HG02763 (cell line): ENCODE data around the gene MSRB3.

Source experiments
- ATAC-seq: cut with Tn5 transposase; IDR thresholded peaks from one replicate; pipeline ENCODE4 v1.9.1; 2021; ENCODE audit warnings: mild to moderate bottlenecking, moderate library complexity; ENCODE audit not compliant: unreplicated experiment

MSRB3 gene

DNA sequence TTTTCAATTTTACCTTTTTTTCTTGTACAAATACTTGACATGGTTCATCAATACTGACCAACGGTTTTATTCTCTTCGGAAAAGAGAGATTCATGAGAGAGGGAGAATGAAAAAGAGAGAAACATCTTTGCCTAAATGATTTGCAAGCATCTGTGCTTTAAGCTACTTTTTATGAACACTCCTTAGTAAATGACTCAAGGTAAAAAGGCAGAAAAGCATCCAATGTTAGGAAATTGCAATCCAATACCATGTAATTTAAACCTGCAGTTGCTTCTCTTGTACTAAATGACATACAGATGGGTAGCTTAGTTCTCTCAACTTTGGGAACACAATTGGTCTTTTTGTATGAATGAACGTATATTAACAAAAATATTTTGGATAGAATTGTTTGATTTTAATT is 46.1 kb downstream of the MSRB3 start:
- ATAC-seq, result no peak

GRCh38 chr12:65325183-65325582 is 46.7 kb downstream of the MSRB3 start:
- ATAC-seq, result no peak

- ATAC-seq, result no peak
Observed at GRCh38 chr12:65326616-65327015, 48.1 kb downstream of the MSRB3 start.

GRCh38 chr12:65327207-65328076 is 49.0 kb downstream of the MSRB3 start:
- no peak for ATAC-seq

GRCh38 chr12:65329721-65330120 is 51.2 kb downstream of the MSRB3 start:
- ATAC-seq, result no peak

GRCh38 chr12:65330331-65330730 is 51.8 kb downstream of the MSRB3 start:
- ATAC-seq, result no peak

- ATAC-seq, result no peak
Observed at GRCh38 chr12:65331456-65331855, 53.0 kb downstream of the MSRB3 start.

- no peak for ATAC-seq
Observed at GRCh38 chr12:65333649-65334048, 55.2 kb downstream of the MSRB3 start.

GRCh38 chr12:65334521-65334920 is 56.0 kb downstream of the MSRB3 start:
- no peak for ATAC-seq

DNA sequence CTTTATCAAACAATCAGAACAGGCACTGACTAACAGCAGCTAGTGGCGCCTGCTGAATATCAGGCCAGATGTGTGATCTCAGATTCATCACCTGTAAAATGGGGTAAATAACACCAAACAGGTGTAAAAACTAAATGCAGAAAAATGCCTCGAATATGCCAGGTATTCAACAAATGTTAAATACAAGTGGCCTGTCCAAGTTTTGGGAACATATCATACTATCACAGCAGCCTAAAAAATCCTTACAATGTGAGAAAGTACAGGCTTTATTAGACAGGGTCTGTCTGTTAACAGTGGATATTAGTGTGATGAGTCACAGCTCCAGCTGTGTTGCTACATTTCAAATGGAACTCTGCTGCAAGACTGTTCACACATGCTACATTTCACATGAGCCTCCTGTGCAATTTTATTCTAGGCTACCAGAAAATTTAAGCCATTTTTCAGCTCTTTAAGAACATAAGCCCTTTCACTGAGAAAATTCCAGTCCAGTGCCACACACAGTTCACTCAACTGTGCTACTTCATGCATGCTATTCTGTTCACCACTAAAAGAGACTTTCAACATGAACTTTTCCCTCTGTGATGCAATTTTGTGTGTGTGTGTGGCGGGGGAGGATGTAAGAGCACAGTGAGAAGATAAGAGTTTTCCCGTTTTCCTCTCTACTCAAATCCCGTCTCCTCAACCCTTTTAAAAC is 56.7 kb downstream of the MSRB3 start:
- ATAC-seq, result no peak

GRCh38 chr12:65335981-65336380 is 57.5 kb downstream of the MSRB3 start:
- ATAC-seq, result no peak

DNA sequence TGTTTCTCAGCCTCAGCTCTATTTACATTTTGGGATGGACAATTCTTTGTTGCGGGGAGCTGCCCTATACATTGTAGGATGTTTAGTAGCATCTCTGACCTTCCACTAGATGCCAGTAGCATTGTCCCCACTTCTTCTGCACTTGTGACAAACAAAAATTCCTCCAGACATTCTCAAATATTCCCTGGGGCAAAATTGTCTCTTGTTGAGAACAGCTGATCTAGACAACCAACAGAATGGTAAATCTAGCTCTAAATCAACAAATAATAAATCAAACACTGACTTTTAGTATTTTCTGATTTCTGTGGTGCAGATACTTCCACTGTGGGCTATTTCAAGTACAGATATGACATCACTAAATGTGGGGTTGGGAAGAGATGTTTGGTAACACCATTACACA is 60.7 kb downstream of the MSRB3 start:
- ATAC-seq, result no peak

DNA sequence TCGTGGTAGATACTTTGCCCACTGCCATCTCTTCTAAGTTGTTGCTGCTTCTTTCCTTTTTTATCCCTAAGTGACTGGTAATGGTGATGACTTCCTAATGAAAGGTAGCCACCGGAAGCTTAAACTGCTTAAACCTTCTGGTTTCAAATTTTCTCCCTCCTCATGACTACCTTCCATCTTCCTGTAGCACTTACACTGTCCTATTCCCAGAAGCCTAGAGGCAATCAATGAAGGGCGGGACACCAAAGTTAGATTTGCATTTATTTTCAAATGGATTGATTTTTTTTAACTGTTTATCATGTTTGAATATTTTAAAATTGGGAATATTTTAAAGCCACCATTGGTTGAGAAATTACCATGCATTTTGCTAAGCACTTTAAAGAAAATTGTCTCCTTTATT is 64.7 kb downstream of the MSRB3 start:
- no peak for ATAC-seq

DNA sequence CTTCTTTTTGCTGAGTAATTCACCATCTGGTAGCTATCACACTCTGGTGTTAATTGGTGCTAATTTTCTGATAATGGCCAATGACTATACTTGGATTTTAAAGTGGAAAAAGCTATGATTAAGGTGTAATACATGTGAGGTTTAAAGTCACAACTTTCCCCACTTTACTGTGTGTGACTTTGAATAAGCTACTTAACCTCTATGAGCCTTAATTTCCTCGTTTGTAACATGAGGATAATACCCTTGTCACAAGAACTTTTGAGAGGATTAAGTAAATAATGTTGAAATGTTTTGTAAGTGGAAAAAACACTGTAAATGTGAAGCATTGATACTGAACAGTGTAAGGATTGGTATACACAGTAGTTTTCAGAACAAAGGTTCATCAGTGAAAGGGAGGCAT is 65.3 kb downstream of the MSRB3 start:
- ATAC-seq, result no peak

- ATAC-seq, result no peak
Observed at GRCh38 chr12:65355461-65355860, 77.0 kb downstream of the MSRB3 start.

DNA sequence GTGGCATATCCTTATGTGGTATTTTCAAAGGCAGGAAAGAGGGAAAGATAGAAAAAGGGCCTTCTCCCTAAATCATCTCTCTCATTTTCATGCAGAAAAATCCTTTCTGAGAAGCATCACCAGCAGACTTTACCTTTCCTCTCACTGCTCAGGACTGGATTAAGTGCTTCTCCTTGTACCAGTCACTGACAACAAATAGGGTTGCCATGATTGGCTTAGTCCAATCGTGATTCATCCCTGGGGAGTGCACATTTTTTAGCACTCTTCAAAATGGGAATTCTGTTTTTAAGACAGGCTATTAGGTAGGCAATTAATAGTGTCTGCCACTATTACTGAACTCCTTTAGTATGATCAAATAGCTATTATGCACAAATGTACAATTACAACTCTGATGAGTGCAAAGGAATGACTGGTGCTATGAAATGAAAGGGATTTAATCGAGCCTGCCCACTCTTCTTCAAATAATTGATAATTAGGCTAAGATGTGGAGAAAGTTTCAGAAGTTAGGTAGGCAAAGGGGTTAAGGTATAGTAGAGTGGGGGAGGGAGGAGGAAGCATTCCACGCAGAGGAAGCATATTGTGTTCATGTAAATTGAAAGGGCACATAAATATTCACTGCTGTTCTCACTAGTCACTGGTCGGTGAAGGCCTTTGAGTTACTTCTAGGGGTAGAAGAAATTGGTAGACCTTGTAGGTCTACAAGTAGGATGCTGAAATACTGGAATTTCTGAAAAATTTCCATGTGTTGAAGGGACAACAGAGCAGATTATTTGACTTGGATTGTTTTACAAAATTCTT is 84.0 kb downstream of the MSRB3 start:
- no peak for ATAC-seq

DNA sequence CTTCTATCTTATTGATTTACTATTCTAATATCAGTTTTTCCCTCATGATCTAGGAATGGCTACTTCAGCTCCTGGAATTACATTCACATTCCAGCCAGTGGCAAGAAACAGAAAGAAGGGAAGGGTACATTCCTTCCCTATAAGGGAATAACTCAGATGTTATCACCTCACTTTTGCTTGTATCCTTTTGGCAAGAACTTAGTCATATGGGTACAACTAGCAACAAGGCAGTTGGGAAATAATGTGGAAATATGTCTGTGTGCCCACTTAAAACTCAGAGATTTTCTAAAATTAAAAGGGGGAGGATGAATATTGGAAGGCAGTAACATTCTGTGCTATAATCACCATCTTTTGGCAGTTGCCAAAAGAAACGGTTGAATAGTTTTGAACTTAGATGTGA is 85.6 kb downstream of the MSRB3 start:
- ATAC-seq, result no peak

- no peak for ATAC-seq
Observed at GRCh38 chr12:65367396-65367795, 88.9 kb downstream of the MSRB3 start.

- ATAC-seq, result no peak
Observed at GRCh38 chr12:65368055-65368454, 89.6 kb downstream of the MSRB3 start.

- ATAC-seq, result no peak
Observed at GRCh38 chr12:65372574-65372973, 94.1 kb downstream of the MSRB3 start.

DNA sequence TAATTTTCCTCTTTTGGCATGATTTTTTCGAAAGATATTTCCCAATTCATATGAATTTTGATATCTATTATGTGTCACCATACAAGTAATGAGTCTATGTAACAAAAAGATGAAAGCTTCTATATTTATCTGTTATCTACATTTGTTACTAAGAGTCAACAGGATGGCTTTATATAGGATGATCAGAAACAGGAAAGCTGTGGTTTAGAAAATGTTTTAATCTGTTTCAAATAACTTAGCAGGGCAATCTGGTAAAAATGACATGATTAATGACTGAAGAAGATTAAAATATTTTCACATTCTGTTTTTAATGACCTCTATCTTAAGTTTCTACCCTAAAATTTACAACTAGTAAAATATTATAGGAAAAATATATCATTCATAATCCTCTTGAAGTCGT is 105.8 kb downstream of the MSRB3 start:
- ATAC-seq, result no peak

GRCh38 chr12:65387396-65387795 is 108.9 kb downstream of the MSRB3 start:
- no peak for ATAC-seq
